Skeletal muscle tissue (tissue), 4 donors: ENCODE data around the gene BBS10. TPM values are rescaled to one million over a fixed set of nuclear protein-coding genes. Genes with fewer than 3 reads are reported as not detected.
"Not testable (repeated sequence)": the region's sequence is repeated elsewhere in the genome, so short reads cannot be mapped to it uniquely, and the experiment has no call there.

Experiments
- H3K27ac ChIP-seq: one replicate; pipeline ENCODE4 v1.7.0; 2013; ENCODE audit warnings: mild to moderate bottlenecking, low read depth, low read length, inconsistent platforms
- H3K27me3 ChIP-seq, 3 donors: one replicate each; pipeline ENCODE4 v1.7.0; 2013; ENCODE audit warnings: low read length in 3 of 3; ENCODE audit not compliant: control insufficient read depth in 3 of 3, insufficient read depth in 3 of 3
- H3K36me3 ChIP-seq, 3 donors: one replicate each; pipeline ENCODE4 v1.7.0; 2013; ENCODE audit warnings: low read length in 3 of 3; ENCODE audit not compliant: control insufficient read depth in 3 of 3, insufficient read depth in 3 of 3
- H3K4me1 ChIP-seq, 3 donors: one replicate each; pipeline ENCODE4 v1.7.0; 2013; ENCODE audit warnings: low read length in 3 of 3, mild to moderate bottlenecking in 3 of 3; ENCODE audit not compliant: control insufficient read depth in 3 of 3, insufficient read depth in 3 of 3
- H3K4me3 ChIP-seq, 3 donors: one replicate each; pipeline ENCODE4 v1.7.0; 2013; ENCODE audit warnings: low read length in 3 of 3
- H3K9ac ChIP-seq, 3 donors: one replicate each; pipeline ENCODE4 v1.7.0; 2013; ENCODE audit warnings: low read length in 3 of 3, mild to moderate bottlenecking in 3 of 3, moderate library complexity in 2 of 3, low read depth in 1 of 3
- H3K9me3 ChIP-seq, 3 donors: one replicate each; pipeline ENCODE4 v1.7.0; 2013; ENCODE audit warnings: low read length in 3 of 3; ENCODE audit not compliant: control insufficient read depth in 3 of 3
- total RNA-seq: library from RNA; depleted of rRNA; stranded (reverse); fragments of >200 nt; gene quantifications from one replicate; pipeline ENCODE4 v1.2.3, GENCODE V29; 2014
- donor health status: Osteomylitis.

The BBS10 gene
- total RNA-seq, 1 donor from 2014 or later = 12.0 TPM

GRCh38 chr12:76337583-76337982, 10.6 kb downstream of the BBS10 start:
- Histone ChIP-seq H3K27me3 (no peaks in the 10 kb centered on the region), H3K36me3 (no peaks in the 10 kb centered on the region), H3K4me3 (no peak overlapping the region), H3K9me3 (no peaks in the 10 kb centered on the region), H3K9ac (no peak overlapping the region), H3K4me1 (peaks cover 0 to 8% (median 5%) of the 10 kb centered on the region in 3 donors), H3K27ac (no peak overlapping the region)

- Histone ChIP-seq H3K9me3 (no peaks in the 10 kb centered on the region), H3K27me3 (no peaks in the 10 kb centered on the region), H3K36me3 (no peaks in the 10 kb centered on the region), H3K27ac (no peak overlapping the region), H3K4me1 (no peaks in the 10 kb centered on the region), H3K9ac (no peak overlapping the region), H3K4me3 (no peak overlapping the region)
Observed at GRCh38 chr12:76332606-76333005, 15.6 kb downstream of the BBS10 start.

GRCh38 chr12:76329606-76330005, 18.6 kb downstream of the BBS10 start:
- Histone ChIP-seq H3K9me3 (no peaks in the 10 kb centered on the region), H3K36me3 (no peaks in the 10 kb centered on the region), H3K4me1 (no peaks in the 10 kb centered on the region), H3K4me3 (no peak overlapping the region), H3K27ac (no peak overlapping the region), H3K9ac (no peak overlapping the region), H3K27me3 (no peaks in the 10 kb centered on the region)

GRCh38 chr12:76329159-76329558, 19.1 kb downstream of the BBS10 start:
- Histone ChIP-seq H3K9ac (no peak overlapping the region), H3K9me3 (no peaks in the 10 kb centered on the region), H3K27ac (no peak overlapping the region), H3K36me3 (no peaks in the 10 kb centered on the region), H3K4me1 (no peaks in the 10 kb centered on the region), H3K4me3 (no peak overlapping the region), H3K27me3 (no peaks in the 10 kb centered on the region)

- not testable (repeated sequence) for H3K27me3 ChIP-seq, H3K9me3 ChIP-seq, H3K4me3 ChIP-seq, H3K27ac ChIP-seq, H3K36me3 ChIP-seq, H3K9ac ChIP-seq, H3K4me1 ChIP-seq
Observed at GRCh38 chr12:76319595-76320319, 28.5 kb downstream of the BBS10 start.

- no peak overlapping the region for H3K9ac ChIP-seq
- no peaks in the 10 kb centered on the region for H3K9me3 ChIP-seq
- no peak overlapping the region for H3K4me3 ChIP-seq
- no peaks in the 10 kb centered on the region for H3K4me1 ChIP-seq
- H3K36me3 ChIP-seq = no peaks in the 10 kb centered on the region
- no peaks in the 10 kb centered on the region for H3K27me3 ChIP-seq
- no peak overlapping the region for H3K27ac ChIP-seq
Observed at GRCh38 chr12:76318773-76319594, 29.2 kb downstream of the BBS10 start.

GRCh38 chr12:76317976-76318375, 30.2 kb downstream of the BBS10 start:
- Histone ChIP-seq H3K9ac (no peak overlapping the region), H3K27ac (no peak overlapping the region), H3K4me1 (no peaks in the 10 kb centered on the region), H3K9me3 (no peaks in the 10 kb centered on the region), H3K4me3 (no peak overlapping the region), H3K27me3 (no peaks in the 10 kb centered on the region), H3K36me3 (no peaks in the 10 kb centered on the region)

- Histone ChIP-seq H3K4me3 (no peak overlapping the region), H3K9ac (no peak overlapping the region), H3K9me3 (no peaks in the 10 kb centered on the region), H3K27ac (no peak overlapping the region), H3K4me1 (no peaks in the 10 kb centered on the region), H3K36me3 (no peaks in the 10 kb centered on the region), H3K27me3 (no peaks in the 10 kb centered on the region)
Observed at GRCh38 chr12:76316468-76316867, 31.7 kb downstream of the BBS10 start.

- no peaks in the 10 kb centered on the region for H3K4me1 ChIP-seq
- no peaks in the 10 kb centered on the region for H3K36me3 ChIP-seq
Observed at GRCh38 chr12:76313299-76313698, 34.9 kb downstream of the BBS10 start.

GRCh38 chr12:76312315-76312714, 35.9 kb downstream of the BBS10 start:
- Histone ChIP-seq H3K27ac (no peak overlapping the region), H3K4me3 (no peak overlapping the region), H3K4me1 (no peaks in the 10 kb centered on the region), H3K27me3 (no peaks in the 10 kb centered on the region), H3K9me3 (no peaks in the 10 kb centered on the region), H3K36me3 (no peaks in the 10 kb centered on the region), H3K9ac (no peak overlapping the region)

More at GRCh38 chr12:76313299-76313698, 34.9 kb downstream of the BBS10 start:
- no peaks in the 10 kb centered on the region for H3K27me3 ChIP-seq
- no peaks in the 10 kb centered on the region for H3K9me3 ChIP-seq
- H3K27ac ChIP-seq = no peak overlapping the region
- no peak overlapping the region for H3K4me3 ChIP-seq
- H3K9ac ChIP-seq = no peak overlapping the region
